Fibroblast of the conjunctiva (primary cell): Measurements from ENCODE around the gene AMOT.
"Not testable (repeated sequence)": the region's sequence is repeated elsewhere in the genome, so short reads cannot be mapped to it uniquely, and the experiment has no call there.

Experiments used
- DNase-seq: peaks from one replicate; pipeline ENCODE4 v3.0.0-alpha.2; 2010; ENCODE audit warnings: low read depth

Gene AMOT

GRCh38 chrX:112840382-112841113, at the start of gene AMOT:
AMOT (minus strand) TSS chrX:112840831; CDS start chrX:112823126, 17,705 bp downstream.
- peak; percentile 21 for DNase-seq

GRCh38 chrX:112889400-112889799, 48.8 kb upstream of the AMOT start:
- DNase-seq: no peak

- no peak for DNase-seq
These were observed 48.3 kb upstream of the AMOT start for GRCh38 chrX:112888916-112889315.

- no peak for DNase-seq
These were observed 37.1 kb upstream of the AMOT start for GRCh38 chrX:112877771-112878173.

- no peak for DNase-seq
These were observed 34.0 kb upstream of the AMOT start for GRCh38 chrX:112874614-112875013.

- DNase-seq: no peak
These were observed 33.5 kb upstream of the AMOT start for GRCh38 chrX:112874175-112874574.

- DNase-seq: no peak
These were observed 28.0 kb upstream of the AMOT start for GRCh38 chrX:112868586-112868985.

GRCh38 chrX:112867570-112867969, 26.9 kb upstream of the AMOT start:
- DNase-seq: no peak

- DNase-seq: no peak
These were observed 25.5 kb upstream of the AMOT start for GRCh38 chrX:112866175-112866574.

- DNase-seq: no peak
These were observed 24.9 kb upstream of the AMOT start for GRCh38 chrX:112865464-112866025.

GRCh38 chrX:112863850-112864249, 23.2 kb upstream of the AMOT start:
- no peak for DNase-seq

GRCh38 chrX:112857478-112857878, 16.8 kb upstream of the AMOT start:
- no peak for DNase-seq

GRCh38 chrX:112854901-112855300, 14.3 kb upstream of the AMOT start:
- DNase-seq: not testable (repeated sequence)

- no peak for DNase-seq
These were observed 12.2 kb upstream of the AMOT start for GRCh38 chrX:112852851-112853250.

GRCh38 chrX:112851806-112852205, 11.2 kb upstream of the AMOT start:
- peak; percentile 32 for DNase-seq

- DNase-seq: no peak
These were observed 10.6 kb upstream of the AMOT start for GRCh38 chrX:112851161-112851779.

- no peak for DNase-seq
These were observed 8.4 kb upstream of the AMOT start for GRCh38 chrX:112849016-112849415.

GRCh38 chrX:112846782-112847181, 6.2 kb upstream of the AMOT start:
- no peak for DNase-seq

GRCh38 chrX:112846187-112846586, 5.6 kb upstream of the AMOT start:
- DNase-seq: no peak

GRCh38 chrX:112844250-112844649, 3.6 kb upstream of the AMOT start:
- no peak for DNase-seq

GRCh38 chrX:112841820-112842157, 1.2 kb upstream of the AMOT start:
- DNase-seq: no peak

- DNase-seq: peak; percentile 82
These were observed 636 bp upstream of the AMOT start for GRCh38 chrX:112841114-112841819.

GRCh38 chrX:112839856-112840255, 775 bp downstream of the AMOT start:
- no peak for DNase-seq
